ENCODE data around the gene ATR. TPM values are rescaled to one million over a fixed set of nuclear protein-coding genes. Genes with fewer than 3 reads are reported as not detected.
A peak's percentile ranks its signal among the peaks of the same experiment; 100 is the strongest.
"Not testable (repeated sequence)": the region's sequence is repeated elsewhere in the genome, so short reads cannot be mapped to it uniquely, and the experiment has no call there.

ATR gene
- total and polyA plus RNA-seq, 8 donors, result 8.2 to 16.6 (median 11.3) TPM

DNA sequence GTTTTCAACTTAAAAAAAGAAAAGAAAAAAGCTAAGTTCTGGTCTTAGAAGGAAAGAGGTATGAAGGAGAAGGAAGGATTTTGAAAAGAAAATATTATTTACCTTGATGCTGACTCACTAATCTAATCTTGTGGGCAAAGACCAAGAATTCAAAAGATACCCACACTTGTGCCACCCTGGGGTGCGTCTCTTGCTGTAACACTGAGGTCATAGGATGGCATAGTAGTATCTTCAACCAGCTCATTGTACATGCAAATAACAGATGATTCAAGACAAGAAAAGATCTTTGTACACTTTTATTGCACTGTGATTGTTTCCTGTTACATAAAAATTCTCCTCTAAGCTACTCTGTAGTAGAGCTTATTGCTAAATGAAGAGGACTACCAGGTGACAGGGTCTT lies 35.0 kb upstream of the ATR start:
- Histone ChIP-seq H3K27ac (no peak overlapping the region), H3K4me1 (no peaks in the 10 kb centered on the region), H3K4me3 (no peak overlapping the region), H3K36me3 (no peaks in the 10 kb centered on the region), H3K9me3 (no peaks in the 10 kb centered on the region), H3K27me3 (no peaks in the 10 kb centered on the region)
- TF ChIP-seq, protein P1, sequence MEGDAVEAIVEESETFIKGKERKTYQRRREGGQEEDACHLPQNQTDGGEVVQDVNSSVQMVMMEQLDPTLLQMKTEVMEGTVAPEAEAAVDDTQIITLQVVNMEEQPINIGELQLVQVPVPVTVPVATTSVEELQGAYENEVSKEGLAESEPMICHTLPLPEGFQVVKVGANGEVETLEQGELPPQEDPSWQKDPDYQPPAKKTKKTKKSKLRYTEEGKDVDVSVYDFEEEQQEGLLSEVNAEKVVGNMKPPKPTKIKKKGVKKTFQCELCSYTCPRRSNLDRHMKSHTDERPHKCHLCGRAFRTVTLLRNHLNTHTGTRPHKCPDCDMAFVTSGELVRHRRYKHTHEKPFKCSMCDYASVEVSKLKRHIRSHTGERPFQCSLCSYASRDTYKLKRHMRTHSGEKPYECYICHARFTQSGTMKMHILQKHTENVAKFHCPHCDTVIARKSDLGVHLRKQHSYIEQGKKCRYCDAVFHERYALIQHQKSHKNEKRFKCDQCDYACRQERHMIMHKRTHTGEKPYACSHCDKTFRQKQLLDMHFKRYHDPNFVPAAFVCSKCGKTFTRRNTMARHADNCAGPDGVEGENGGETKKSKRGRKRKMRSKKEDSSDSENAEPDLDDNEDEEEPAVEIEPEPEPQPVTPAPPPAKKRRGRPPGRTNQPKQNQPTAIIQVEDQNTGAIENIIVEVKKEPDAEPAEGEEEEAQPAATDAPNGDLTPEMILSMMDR (IDR thresholded peaks at IDR 0.05), result no peak
- peak; percentile 61 for FAIRE-seq
- intact Hi-C loops (cut with DNase I), result no loop called here
- 78 to 90% methylated on average over 1 of the region's 1 CpG for WGBS, 2 donors
- DNase-seq, result no peak
- peak in 1 of 4 donors; percentile 25 for ATAC-seq

GRCh38 chr3:142611206-142611605 lies 32.7 kb upstream of the ATR start:
- 95 to 97% methylated on average over 1 of the region's 1 CpG for WGBS, 2 donors
- H3K27me3 ChIP-seq, result no peaks in the 10 kb centered on the region
- intact Hi-C loops (cut with DNase I), result no loop called here
- no peaks in the 10 kb centered on the region for H3K4me1 ChIP-seq
- DNase-seq (no peak), ATAC-seq (no peak), FAIRE-seq (no peak)
- no peak overlapping the region for H3K27ac ChIP-seq
- H3K9me3 ChIP-seq, result no peaks in the 10 kb centered on the region
- H3K36me3 ChIP-seq, result no peaks in the 10 kb centered on the region
- no peak overlapping the region for H3K4me3 ChIP-seq
- TF ChIP-seq, protein P1 (IDR thresholded peaks at IDR 0.05), result no peak

DNA sequence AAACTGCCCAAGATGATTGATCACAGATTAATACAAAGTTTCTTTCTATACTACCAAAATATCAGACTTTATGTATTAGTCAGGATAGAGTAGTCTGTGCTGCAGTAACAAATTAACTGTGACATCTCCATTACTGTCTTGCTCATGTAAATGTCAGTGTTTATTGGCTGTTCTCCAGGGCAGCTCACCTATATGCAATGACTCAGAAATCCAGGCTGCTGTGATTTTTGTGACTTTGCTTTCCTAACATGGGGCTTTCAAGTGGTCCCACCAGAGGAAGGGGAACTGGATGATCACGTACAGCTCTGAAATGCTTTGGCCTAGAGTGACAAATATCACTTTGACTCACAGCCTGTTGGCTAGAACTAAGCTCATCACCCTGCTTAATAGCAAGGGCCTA lies 30.6 kb upstream of the ATR start:
- intact Hi-C loops (cut with DNase I), result no loop called here
- ATAC-seq (no peak), FAIRE-seq (no peak), DNase-seq (no peak)
- TF ChIP-seq, protein P1 (IDR thresholded peaks at IDR 0.05), result no peak
- H3K27ac ChIP-seq, result no peak overlapping the region
- H3K4me3 ChIP-seq, result no peak overlapping the region
- no peaks in the 10 kb centered on the region for H3K27me3 ChIP-seq
- no peaks in the 10 kb centered on the region for H3K9me3 ChIP-seq
- H3K36me3 ChIP-seq, result no peaks in the 10 kb centered on the region
- peaks cover 0 to 7% (median 0%) of the 10 kb centered on the region in 3 donors for H3K4me1 ChIP-seq
- WGBS, 2 donors, result 90 to 95% methylated on average over 1 of the region's 1 CpG

GRCh38 chr3:142608631-142609030 lies 30.1 kb upstream of the ATR start:
- Histone ChIP-seq H3K27ac (no peak overlapping the region), H3K27me3 (no peaks in the 10 kb centered on the region), H3K4me1 (peaks cover 0 to 7% (median 0%) of the 10 kb centered on the region in 3 donors), H3K9me3 (no peaks in the 10 kb centered on the region), H3K4me3 (no peak overlapping the region), H3K36me3 (no peaks in the 10 kb centered on the region)
- intact Hi-C loops (cut with DNase I), result no loop called here
- 91 to 93% methylated on average over 1 of the region's 1 CpG for WGBS, 2 donors
- ATAC-seq (no peak), DNase-seq (no peak), FAIRE-seq (no peak)
- TF ChIP-seq, protein P1 (IDR thresholded peaks at IDR 0.05), result no peak

GRCh38 chr3:142604940-142605339 lies 26.4 kb upstream of the ATR start:
- Histone ChIP-seq H3K4me3 (no peak overlapping the region), H3K27me3 (no peaks in the 10 kb centered on the region), H3K36me3 (no peaks in the 10 kb centered on the region), H3K4me1 (peaks cover 0 to 7% (median 0%) of the 10 kb centered on the region in 3 donors), H3K9me3 (no peaks in the 10 kb centered on the region), H3K27ac (no peak overlapping the region)
- FAIRE-seq (no peak), ATAC-seq (no peak), DNase-seq (no peak)
- intact Hi-C loops (cut with DNase I), result no loop called here
- TF ChIP-seq, protein P1 (IDR thresholded peaks at IDR 0.05), result no peak

DNA sequence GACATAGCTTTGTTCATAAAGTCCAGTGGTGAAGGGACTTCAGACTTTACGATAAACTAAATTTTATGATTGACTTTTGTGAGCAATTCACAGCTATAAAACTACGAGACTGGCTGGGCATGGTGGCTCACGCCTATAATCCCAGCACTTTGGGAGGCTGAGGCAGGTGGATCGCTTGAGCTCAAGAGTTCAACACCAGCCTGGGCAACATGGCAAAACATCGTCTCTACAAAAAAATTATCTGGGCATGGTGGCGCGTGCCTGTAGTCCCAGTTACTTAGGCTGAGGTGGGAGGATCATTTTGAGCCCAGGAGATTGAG lies 24.8 kb upstream of the ATR start:
- DNase-seq; H3K4me1 ChIP-seq; FAIRE-seq; H3K9me3 ChIP-seq; H3K36me3 ChIP-seq; intact Hi-C loops (cut with DNase I); ATAC-seq; H3K27me3 ChIP-seq; H3K4me3 ChIP-seq; H3K27ac ChIP-seq: not testable (repeated sequence)
- 91 to 97% methylated on average over 7 of the region's 7 CpGs for WGBS, 2 donors
